Transverse colon (tissue), 4 donors: ENCODE results near the gene GNA12. TPM values are rescaled to one million over a fixed set of nuclear protein-coding genes. Genes with fewer than 3 reads are reported as not detected.

Experiments
- DNase-seq: peaks from one replicate; pipeline ENCODE4 v3.0.0-alpha.2; 2019
- H3K27ac ChIP-seq, 4 donors: fragments of 200-600 bp; sonication (generic); 2 replicates each; pipeline ENCODE4 v1.5.1; 2016 to 2018; ENCODE audit warnings: inconsistent platforms in 4 of 4
- H3K27me3 ChIP-seq: fragments of 200-600 bp; sonication (generic); 2 replicates; pipeline ENCODE4 v1.5.1; 2017; ENCODE audit warnings: inconsistent platforms
- H3K36me3 ChIP-seq, 4 donors: fragments of 200-600 bp; sonication (generic); 2 replicates each; pipeline ENCODE4 v1.5.1; 2017 to 2019; ENCODE audit warnings: inconsistent platforms in 4 of 4
- H3K4me1 ChIP-seq, 4 donors: fragments of 200-600 bp; sonication (generic); 2 replicates each; pipeline ENCODE4 v1.5.1; 2017 to 2020; ENCODE audit warnings: inconsistent platforms in 4 of 4
- H3K4me3 ChIP-seq, 4 donors: fragments of 200-600 bp; sonication (generic); 1 replicate in 1 of 4; 2 replicates in 3 of 4; pipeline versions ENCODE4 v1.5.1 to v1.6.1; 2017 to 2019; ENCODE audit warnings: inconsistent platforms in 4 of 4
- H3K9me3 ChIP-seq, 2 donors: fragments of 200-600 bp; sonication (generic); 2 replicates each; pipeline ENCODE4 v1.5.1; 2017 to 2019; ENCODE audit warnings: inconsistent platforms in 2 of 2
- EP300 ChIP-seq: sonication (generic); formaldehyde crosslinking; IDR thresholded peaks from one replicate; pipeline ENCODE4 v1.6.1; 2017; ENCODE audit warnings: antibody characterized with exemption, low read depth
- POLR2A ChIP-seq: fragments of 450-650 bp; IDR thresholded peaks from one replicate; pipeline ENCODE4 v1.6.1; 2016; ENCODE audit warnings: antibody characterized with exemption, mild to moderate bottlenecking, moderate library complexity
- POLR2AphosphoS5 ChIP-seq, 3 donors: sonication (generic); formaldehyde crosslinking; IDR thresholded peaks; one replicate each; pipeline ENCODE4 v1.6.1; 2016; ENCODE audit warnings: antibody characterized with exemption in 3 of 3
- WGBS, 2 donors: methylation state at CpG; one replicate each; pipeline ENCODE4 v1.1.5; 2018; ENCODE audit warnings: low coverage in 1 of 2; 5-methylcytosine and 5-hydroxymethylcytosine counted together
- in situ Hi-C, 4 donors: fragments of 200-750 bp; cut with MboI; loops; one replicate each; pipeline versions ENCODE4 v1.15.0 to v1.15.1; 2017; ENCODE audit warnings: low sequenced_read_pairs in 3 of 4, low pct_ligation_motif_present in 1 of 4, low pct_unique_long_range_greater_than_20kb in 1 of 4
- intact Hi-C: fragments of 100-400 bp; cut with DNase I; formaldehyde crosslinking; loops from one replicate; pipeline ENCODE4 v1.15.1; 2023; ENCODE audit warnings: low total_unique reads
- total RNA-seq, 4 donors: library from RNA; depleted of rRNA; stranded (reverse); fragments of >200 nt; gene quantifications; one replicate each; pipeline ENCODE4 v1.1.0, GENCODE V29; 2016
- TF ChIP-seq, protein P1 (sequence below), 5 experiments: fragments of 200-600 bp in 3 of 5; fragments of 450-650 bp in 2 of 5; sonication (generic) in 3 of 5; IDR thresholded peaks; 1 replicate in 2 of 5; 2 replicates in 3 of 5; pipeline ENCODE4 v1.5.1; 2016 to 2017; ENCODE audit warnings: antibody characterized with exemption in 5 of 5, inconsistent platforms in 3 of 5, mild to moderate bottlenecking in 2 of 5, moderate library complexity in 1 of 5

GNA12 gene
- total RNA-seq, 4 donors from 2014 or later, result 18.9 to 39.6 (median 22.2) TPM

- no peak for DNase-seq
- Histone ChIP-seq H3K36me3 (no peaks in the 10 kb centered on the region), H3K4me1 (peaks cover 3 to 23% (median 19%) of the 10 kb centered on the region in 4 donors), H3K27ac (no peak overlapping the region), H3K9me3 (no peaks in the 10 kb centered on the region), H3K27me3 (no peaks in the 10 kb centered on the region), H3K4me3 (no peak overlapping the region)
- in situ Hi-C loops (no loop called here), intact Hi-C loops (no loop called here)
- 92% methylated on average over 2 to 16 of the region's 16 CpGs for WGBS, 2 donors
- no peak for TF ChIP-seq EP300
- TF ChIP-seq, protein P1, sequence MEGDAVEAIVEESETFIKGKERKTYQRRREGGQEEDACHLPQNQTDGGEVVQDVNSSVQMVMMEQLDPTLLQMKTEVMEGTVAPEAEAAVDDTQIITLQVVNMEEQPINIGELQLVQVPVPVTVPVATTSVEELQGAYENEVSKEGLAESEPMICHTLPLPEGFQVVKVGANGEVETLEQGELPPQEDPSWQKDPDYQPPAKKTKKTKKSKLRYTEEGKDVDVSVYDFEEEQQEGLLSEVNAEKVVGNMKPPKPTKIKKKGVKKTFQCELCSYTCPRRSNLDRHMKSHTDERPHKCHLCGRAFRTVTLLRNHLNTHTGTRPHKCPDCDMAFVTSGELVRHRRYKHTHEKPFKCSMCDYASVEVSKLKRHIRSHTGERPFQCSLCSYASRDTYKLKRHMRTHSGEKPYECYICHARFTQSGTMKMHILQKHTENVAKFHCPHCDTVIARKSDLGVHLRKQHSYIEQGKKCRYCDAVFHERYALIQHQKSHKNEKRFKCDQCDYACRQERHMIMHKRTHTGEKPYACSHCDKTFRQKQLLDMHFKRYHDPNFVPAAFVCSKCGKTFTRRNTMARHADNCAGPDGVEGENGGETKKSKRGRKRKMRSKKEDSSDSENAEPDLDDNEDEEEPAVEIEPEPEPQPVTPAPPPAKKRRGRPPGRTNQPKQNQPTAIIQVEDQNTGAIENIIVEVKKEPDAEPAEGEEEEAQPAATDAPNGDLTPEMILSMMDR (IDR thresholded peaks at IDR 0.05), result no peak
- TF ChIP-seq POLR2AphosphoS5 (IDR thresholded peaks at IDR 0.05), result no peak
- no peak for TF ChIP-seq POLR2A
Observed at GRCh38 chr7:2720024-2720423, 124.1 kb downstream of the GNA12 start.

DNA sequence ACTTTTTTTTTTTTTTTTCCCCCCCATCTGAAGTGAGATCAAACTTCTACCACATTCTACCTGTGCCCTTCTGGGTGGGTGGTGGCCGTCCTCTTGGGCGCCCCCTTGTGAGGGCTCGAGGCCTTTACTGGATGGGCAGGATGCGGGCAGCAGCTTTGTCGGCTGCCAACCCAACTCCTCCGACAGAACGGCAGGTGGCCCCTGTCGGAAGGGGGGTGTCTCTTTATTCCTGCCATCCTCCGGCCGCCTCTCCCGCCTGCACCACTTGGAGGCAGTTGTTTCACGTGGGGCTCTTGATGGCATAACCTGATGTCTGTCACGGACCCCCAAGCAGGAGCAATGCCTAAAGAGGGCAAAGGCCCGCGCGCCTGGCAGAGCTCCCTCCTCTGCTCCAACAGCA lies 125.1 kb downstream of the GNA12 start:
- no peaks in the 10 kb centered on the region for H3K36me3 ChIP-seq

GRCh38 chr7:2718296-2718965 lies 125.7 kb downstream of the GNA12 start:
- peaks cover 3 to 23% (median 19%) of the 10 kb centered on the region in 4 donors for H3K4me1 ChIP-seq
- no peaks in the 10 kb centered on the region for H3K36me3 ChIP-seq
- in situ Hi-C loops, result no loop called here
- no peak for DNase-seq
- H3K9me3 ChIP-seq, result no peaks in the 10 kb centered on the region
- no peak overlapping the region for H3K4me3 ChIP-seq
- intact Hi-C loops, result no loop called here
- no peaks in the 10 kb centered on the region for H3K27me3 ChIP-seq
- TF ChIP-seq, protein P1 (IDR thresholded peaks at IDR 0.05), result no peak
- peak overlapping the region; percentile 67 to 82 (median 70) for H3K27ac ChIP-seq
- 94 to 100% methylated on average over 1 to 34 of the region's 34 CpGs for WGBS, 2 donors

More for the DNA sequence above, 125.1 kb downstream of the GNA12 start:
- DNase-seq, result no peak
- Histone ChIP-seq H3K27ac (no peak overlapping the region), H3K9me3 (no peaks in the 10 kb centered on the region), H3K4me3 (no peak overlapping the region), H3K27me3 (no peaks in the 10 kb centered on the region), H3K4me1 (peaks cover 3 to 23% (median 19%) of the 10 kb centered on the region in 4 donors)
- WGBS, 2 donors, result 67 to 84% methylated on average over 1 to 16 of the region's 16 CpGs
- TF ChIP-seq POLR2A (no peak), POLR2AphosphoS5 (IDR thresholded peaks at IDR 0.05) (no peak), EP300 (no peak)
- TF ChIP-seq, protein P1 (IDR thresholded peaks at IDR 0.05), result peak in 4 of 5 experiments; percentile 25 to 35 (median 32)
- in situ Hi-C loops (no loop called here), intact Hi-C loops (no loop called here)

- peak; percentile 77 for DNase-seq
- intact Hi-C loops (no loop called here), in situ Hi-C loops (no loop called here)
- H3K9me3 ChIP-seq, result no peaks in the 10 kb centered on the region
- 2 to 45% methylated on average over 10 to 45 of the region's 47 CpGs for WGBS, 2 donors
- no peaks in the 10 kb centered on the region for H3K36me3 ChIP-seq
- H3K27me3 ChIP-seq, result no peaks in the 10 kb centered on the region
- H3K4me1 ChIP-seq, result peaks cover 3 to 23% (median 19%) of the 10 kb centered on the region in 4 donors
- peak overlapping the region in 1 of 4 donors; percentile 13 for H3K4me3 ChIP-seq
- H3K27ac ChIP-seq, result peak overlapping the region; percentile 67 to 82 (median 70)
- TF ChIP-seq POLR2A, result no peak
- no peak for TF ChIP-seq EP300
- TF ChIP-seq, protein P1 (IDR thresholded peaks at IDR 0.05), result no peak
- peak; percentile 43 to 74 (median 66) for TF ChIP-seq POLR2AphosphoS5 (IDR thresholded peaks at IDR 0.05)
Observed at GRCh38 chr7:2717293-2718261, 126.5 kb downstream of the GNA12 start.
